OCI-LY1 (cell line): ENCODE results near the gene KIF14.

Experiments used
- CTCF ChIP-seq: fragments of 200-600 bp; sonication (generic), shearing (Covaris generic); IDR thresholded peaks from 2 replicates; pipeline ENCODE4 v1.5.1; 2017; ENCODE audit warnings: mild to moderate bottlenecking, antibody characterized with exemption, low read length, moderate library complexity, mixed read lengths
- EZH2 ChIP-seq: fragments of 200-600 bp; sonication (generic), shearing (Covaris generic); IDR thresholded peaks from 2 replicates; pipeline ENCODE4 v1.8.0; 2017; ENCODE audit warnings: borderline replicate concordance, mixed run types, mild to moderate bottlenecking, antibody characterized with exemption, low read length, moderate library complexity, mixed read lengths

- TF ChIP-seq CTCF (no peak), EZH2 (no peak)
Measured at GRCh38 chr1:200660719-200661118, 40.2 kb upstream of the KIF14 start.
